Spleen (tissue), 7 donors: ENCODE data around the gene ZIC1.

Experiments
- CTCF ChIP-seq, 11 experiments: fragments of 200-600 bp in 7 of 11; fragments of 450-650 bp in 4 of 11; sonication (generic) in 4 of 11; IDR thresholded peaks in 8 of 11; conservative IDR thresholded peaks in 3 of 11; 1 replicate in 7 of 11; 2 replicates in 4 of 11; pipeline versions ENCODE4 v1.4.0 to v1.8.0; 2016 to 2021; ENCODE audit warnings: antibody characterized with exemption in 11 of 11, inconsistent platforms in 4 of 11, mild to moderate bottlenecking in 1 of 11
- POLR2A ChIP-seq, 3 donors: fragments of 450-650 bp; IDR thresholded peaks; one replicate each; pipeline ENCODE4 v1.5.1; 2017; ENCODE audit warnings: antibody characterized with exemption in 3 of 3, mild to moderate bottlenecking in 1 of 3
- donor health status: DM: no; HTN: no; CAD: no; lungs with moderate emphysema.
- donor health status: DM: no; HTN: no; CAD: no.
- donor health status: DM: no; HTN: no; CAD: no.

- TF ChIP-seq CTCF (IDR thresholded peaks at IDR 0.05 in 8 of 11, conservative IDR thresholded peaks at IDR 0.05 in 3 of 11), result peak in 7 of 11 experiments; percentile 18 to 37 (median 27)
- TF ChIP-seq POLR2A (IDR thresholded peaks at IDR 0.05), result no peak
Observed at GRCh38 chr3:147361454-147362420, 47.4 kb upstream of the ZIC1 start.
